T-helper 9 cell (primary cell): ENCODE results near the gene LENEP.
A peak's percentile ranks its signal among the peaks of the same experiment; 100 is the strongest.

ENCODE experiments used
- DNase-seq: peaks from one replicate; pipeline ENCODE4 v3.0.0-alpha.2; 2020

The LENEP gene

DNA sequence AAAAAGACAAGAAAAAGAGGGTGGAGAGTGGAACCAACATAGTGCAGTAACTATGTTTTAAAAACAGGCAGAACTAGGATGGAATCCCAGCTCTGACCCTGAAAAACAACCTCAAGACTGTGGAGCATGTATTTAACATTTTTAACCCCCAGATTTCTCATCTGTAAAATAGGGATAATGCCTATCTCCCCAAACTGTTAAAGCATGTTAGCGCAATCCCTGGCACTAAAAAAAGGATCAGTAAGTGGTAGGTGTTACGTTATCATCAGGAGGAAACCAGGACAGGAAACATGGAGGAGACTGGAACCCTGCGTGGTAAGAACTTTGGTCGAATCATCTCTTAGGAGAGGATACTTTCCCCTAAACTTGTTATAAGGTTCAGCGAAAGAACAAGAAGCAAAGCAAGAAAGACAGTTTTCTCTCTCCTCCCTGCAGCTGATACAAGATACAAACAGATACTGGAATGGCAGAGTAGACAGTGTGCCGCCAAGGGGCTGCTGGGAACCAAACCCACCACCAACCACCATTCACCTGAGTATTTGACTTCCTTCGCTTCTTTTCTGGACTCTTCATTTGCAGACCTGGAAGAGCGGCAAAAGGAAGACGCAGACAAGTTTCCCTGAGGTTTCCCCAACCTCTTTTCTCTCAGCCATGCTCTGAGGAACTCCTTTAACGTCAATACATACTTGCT, 32.8 kb upstream of the LENEP start:
- no peak for DNase-seq

DNA sequence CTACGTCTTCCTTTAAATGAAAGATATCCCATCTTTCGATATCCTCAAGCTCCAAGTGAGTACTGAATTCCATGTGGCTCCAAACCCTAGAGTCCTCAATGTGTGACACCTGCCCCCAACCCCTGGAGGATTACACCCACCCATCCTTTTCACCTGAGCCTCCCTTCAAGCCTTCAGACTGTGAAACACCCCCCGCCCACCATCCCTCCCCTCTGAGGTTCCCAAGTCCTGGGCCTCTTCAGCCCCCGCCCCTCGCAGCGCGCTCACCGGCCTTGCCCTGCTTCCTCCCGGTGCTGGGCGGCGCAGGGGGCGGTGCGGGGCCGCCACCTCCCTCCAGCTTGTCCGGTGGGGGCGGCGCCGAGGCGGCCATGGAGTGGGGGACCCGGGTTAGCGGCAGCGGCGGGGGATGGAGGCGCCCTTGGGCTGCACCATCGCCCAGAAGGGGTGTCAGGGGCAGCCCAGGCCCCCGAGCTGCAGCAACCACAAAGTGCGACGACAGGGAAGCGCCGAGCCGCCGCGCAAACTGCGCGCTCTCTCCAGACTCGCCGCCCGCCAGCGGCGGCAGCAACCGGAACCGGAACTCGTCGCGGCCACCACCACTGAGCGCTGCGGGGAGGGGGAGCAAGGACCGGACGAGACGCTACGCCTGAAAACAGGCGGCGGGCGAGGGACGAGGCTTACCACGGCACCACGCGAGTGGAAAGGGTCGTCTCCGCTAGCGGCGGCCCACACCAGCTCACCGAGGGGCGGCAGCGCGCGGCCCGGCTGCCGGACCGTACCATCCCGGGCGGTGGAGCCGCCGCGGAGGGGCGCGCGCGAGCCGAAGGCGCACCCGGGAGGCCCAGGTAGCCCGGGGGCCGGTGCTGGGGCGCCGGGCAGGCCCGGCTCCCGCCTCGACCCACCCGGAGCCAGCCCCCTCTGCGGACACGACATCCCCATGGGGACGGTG, 31.9 kb upstream of the LENEP start, which contains the start of gene PYGO2:
Gene PYGO2, minus strand, starts transcription at position 576 of the 949 bp plus-strand sequence. Its CDS starts 206 bp downstream, at position 370.
- DNase-seq = peak; percentile 77

DNA sequence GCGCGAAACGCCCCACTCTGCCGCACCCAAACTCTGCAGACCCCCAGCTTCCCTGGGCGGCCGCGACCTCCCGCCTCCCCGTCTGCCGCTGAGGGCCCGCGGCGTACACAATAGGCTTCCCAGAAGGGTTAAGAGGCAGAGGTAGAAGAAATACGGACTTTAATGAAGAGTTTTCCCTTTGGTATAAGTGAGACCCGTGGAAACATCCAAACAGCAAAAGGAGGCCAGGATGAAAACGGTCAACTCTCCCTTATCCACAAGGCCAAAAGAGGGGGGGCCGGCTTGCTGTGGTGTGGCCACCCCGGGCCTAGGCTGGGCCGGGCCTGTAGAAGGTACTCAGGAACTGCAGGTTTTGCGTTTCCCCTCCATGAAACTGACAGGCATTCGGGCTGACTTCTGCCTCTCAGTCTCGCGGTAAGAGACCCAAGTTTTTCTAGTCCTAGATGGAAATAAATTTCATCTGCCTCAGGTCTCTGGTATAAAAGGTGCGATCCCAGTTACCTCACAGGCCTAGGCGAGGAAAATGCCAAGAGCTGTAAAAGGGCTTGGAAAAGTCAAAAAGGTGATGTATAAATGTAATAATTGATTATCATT, 31.1 kb upstream of the LENEP start:
- DNase-seq = no peak

DNA sequence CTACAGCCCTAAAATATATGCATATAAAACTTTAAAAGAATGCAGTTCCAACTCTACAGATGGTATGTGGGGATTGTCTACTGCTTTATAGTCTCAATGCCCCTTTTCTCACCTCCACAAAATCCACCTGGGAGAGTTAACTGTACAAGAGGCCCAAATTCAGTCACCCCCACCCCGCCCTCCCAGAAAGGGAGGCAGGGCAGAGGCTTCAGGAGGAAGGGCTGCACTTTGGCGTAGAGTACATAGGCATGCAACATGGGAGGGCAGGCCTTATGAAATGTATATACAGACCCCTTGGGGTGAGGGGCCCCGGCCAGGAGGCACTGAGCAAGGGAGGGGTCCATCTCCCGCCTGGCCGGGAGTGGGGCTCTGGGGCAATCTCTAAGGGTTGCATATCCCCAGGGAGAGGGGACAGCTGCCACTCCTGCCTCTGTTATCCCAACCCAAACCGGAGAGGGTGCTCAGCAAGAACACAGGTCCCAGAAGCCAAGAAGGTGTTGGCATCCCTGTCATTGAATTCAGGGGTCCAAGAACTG, 30.5 kb upstream of the LENEP start:
- no peak for DNase-seq

DNA sequence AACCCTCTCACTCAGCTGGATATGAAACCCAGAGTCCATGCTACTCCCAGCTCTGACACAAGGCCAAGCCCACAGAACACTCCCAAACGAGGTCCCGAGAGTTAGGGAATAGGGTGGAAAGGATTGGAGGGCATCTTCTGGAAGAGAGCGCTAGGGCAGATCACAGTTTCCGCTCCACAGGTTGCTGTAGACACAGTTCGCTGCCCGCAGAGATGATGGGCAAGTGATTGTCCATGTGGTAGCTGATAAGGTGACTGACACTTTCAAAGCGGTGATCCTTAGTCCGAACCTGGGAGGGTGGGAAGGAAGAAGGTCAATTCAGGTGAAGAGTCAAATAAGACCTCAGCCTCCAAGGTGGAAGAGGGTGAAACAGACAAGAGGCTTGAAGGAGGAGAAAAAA, 29.7 kb upstream of the LENEP start:
- DNase-seq = no peak

DNA sequence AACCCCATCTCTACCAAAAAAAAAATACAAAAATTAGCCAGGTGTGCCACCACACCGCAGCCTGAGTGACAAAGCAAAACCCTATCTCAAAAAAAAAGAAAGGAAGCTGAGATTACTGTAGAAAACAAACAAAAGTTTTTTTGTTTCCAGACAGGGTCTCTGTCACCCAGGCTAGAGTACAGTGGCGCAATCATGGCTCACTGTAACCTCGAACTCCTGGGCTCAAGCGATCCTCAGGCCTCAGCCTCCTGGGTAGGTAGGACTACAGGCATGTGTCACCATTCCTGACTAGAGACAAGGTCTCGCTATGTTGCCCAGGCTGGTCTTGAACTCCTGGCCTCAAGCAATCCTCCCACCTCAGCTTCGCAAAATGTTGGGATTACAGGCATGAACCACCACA, 29.0 kb upstream of the LENEP start:
- no peak for DNase-seq

DNA sequence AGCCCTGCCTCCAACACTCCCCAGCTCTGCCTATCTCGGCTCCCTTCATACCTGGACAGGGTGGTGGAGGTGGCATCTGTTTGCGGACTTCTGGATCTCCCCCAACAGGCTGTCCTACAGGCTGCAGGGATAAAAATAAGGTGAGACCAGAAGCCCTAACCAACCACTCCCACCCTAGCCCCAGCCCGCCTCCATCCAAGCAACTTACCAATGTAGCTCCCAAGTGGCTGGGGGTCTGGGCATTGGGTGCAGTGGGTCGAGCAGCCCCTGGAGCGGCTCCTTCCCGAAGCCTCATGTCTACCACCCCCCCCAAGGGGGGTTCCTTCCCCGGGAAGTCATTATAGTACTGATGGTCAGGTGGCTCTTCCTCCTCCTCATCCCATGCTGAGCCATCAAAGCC, 27.3 kb upstream of the LENEP start:
- no peak for DNase-seq

DNA sequence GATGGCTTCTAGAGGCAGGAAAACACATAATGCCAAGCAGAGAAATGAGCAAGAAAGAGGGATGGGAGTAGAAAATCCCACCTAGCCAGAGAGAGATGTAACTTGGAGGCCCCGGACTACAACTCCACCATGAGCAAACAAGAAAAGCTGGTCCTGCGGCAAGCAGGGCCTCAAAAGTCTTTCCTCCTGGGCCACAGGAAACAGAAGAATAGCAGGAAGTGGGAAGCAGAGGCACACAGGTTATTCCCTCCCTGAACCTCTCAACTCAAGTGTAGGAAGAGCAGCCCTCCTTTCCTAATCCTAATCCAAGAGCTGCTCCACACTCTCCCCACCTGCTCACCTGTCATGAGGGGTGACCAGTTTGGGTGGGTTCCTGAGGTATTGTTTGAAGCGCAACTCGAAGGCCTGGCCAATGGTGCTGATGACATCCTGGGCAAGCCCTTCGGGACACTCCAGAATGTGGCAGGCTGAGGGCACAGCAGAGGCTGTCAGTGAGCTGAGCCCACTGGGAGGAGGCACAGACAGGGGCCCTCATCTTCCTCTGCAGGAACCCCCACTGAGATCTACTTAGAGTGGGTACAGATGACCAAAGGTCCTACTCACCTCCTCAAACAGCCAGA, 25.9 kb upstream of the LENEP start:
- no peak for DNase-seq

DNA sequence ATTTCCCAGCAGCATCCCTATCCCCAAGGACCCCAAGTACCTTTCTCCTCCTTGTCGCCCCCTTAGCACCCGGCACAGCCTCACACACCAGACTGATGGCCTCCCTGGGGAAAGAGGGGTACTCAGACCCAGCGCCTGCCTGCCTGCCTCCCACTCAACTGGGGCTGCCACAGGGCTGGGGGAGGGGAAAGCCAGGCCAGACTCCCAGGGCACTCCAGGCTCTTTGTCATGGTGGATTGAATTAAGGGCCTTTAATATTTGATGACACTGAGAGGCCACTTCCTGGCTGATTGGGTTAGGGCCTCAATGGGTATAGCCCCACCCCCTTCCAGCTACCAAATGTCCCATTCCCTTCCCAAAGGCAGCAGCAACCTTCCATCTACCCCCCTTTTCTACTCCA, 24.7 kb upstream of the LENEP start:
- DNase-seq = no peak

DNA sequence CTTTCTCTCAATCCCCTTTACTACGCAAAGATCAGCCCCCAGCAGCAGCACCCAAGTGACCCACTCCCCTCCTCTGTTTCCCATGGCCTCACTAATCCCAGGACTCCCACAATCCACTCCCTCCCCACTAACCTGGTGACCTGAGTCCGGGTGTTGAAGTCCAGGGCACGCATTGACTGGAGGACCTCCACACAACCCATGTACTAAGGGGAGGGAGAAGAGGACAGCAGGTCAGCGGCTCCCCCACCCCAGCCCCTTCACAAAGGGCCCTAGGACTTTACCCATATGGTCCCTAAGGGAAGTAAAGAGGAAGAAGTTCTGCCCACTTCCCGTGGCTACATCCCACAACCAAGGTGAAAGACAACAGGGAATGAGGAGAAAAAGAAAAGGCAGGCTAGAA, 24.1 kb upstream of the LENEP start:
- DNase-seq = no peak

DNA sequence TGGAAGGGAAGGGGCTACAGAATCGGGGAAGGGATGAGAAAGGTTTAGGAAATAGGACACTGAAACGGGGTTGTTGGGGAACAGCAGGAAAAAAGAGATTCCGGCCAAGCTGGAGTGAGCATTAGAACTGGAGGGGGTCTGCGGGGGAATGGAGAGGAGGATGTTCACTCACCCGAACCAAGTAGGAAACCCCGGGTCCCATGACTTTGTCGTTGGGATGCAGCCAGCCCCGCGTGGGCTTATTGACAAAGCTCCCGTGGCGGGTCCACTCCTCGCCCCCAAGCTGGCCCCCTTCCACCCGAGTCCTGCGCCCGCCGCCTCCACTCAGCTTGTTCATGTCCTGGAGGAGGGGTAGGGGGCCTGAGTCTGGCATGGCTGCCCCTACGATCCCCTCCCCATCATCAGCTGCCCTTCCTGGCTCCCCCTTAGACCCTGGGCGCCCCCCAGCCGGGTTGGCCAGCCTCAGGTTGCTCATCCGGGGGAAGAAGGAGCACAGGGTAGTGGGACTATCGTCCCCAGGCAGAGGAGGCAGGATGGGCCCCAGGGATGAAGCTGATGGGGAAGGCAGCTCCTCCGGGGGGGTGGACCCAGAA, 23.4 kb upstream of the LENEP start:
- no peak for DNase-seq

DNA sequence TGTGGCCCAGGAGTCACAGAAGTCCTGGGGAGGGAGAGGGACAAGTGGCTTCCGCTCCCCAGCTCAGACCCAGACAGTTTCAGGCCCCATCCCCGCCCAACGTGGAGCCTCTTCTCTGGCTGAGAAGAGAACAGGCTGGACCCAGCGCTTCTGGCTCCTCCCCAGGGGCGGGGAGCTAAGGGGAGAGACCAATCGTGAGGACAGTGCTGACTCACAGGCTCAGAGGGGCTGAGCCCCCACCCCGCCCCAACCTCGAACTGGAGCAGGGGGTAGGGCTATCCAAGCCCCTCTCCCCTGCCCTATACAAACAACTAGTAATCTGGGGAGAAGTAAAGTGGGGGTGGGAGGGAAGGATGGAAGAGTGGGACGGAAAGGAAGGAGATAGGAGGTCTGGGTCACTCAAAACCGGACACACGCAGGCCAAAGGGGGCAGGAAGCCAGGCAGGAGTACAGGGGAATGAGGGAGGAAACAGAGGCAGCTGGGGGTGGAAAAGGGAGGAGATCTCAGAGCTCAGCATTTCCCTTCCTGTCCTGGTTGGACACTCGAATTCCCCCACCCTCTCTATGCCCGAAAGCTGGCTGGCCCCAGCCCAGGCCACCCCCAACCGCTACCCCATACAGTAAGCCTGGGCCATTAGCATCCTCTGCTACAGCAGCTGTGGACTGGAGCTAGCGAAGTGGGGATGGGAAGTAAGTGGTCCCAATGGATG, 22.6 kb upstream of the LENEP start, which contains the start of gene SHC1:
Gene SHC1, minus strand, starts transcription at position 117 of the 710 bp plus-strand sequence. CDS start 221 bp downstream, outside the sequence.
- DNase-seq = no peak

DNA sequence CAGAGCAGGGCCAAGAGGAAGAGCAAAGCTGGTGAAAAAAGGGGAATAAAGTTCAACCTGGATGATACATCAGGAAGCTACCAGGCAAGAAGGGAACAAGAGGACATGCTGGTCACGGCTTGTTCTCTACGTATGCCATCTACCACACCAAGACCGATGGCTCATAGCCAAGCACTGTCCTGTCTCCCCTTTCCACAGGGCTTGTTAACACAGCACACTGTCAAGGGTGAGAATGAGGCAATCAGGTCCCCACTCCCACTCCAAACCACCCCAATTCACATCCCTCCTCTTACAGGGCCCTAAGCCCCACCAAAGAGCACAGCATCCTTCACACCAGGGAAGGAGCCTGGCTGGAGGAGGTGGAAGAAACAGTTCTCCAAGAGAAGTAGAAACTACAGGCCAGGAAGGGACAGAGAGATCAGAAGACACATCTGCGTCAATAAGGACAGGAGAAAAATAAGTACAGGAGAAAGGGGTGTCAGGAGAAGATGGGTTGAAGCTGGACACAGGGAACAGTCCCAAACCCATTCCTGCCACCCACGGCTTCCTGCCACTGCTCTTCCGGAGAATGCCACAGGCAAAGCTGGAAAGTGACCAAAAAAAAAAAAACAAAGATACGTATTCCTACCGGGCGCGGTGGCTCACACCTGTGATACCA, 21.9 kb upstream of the LENEP start:
- no peak for DNase-seq

DNA sequence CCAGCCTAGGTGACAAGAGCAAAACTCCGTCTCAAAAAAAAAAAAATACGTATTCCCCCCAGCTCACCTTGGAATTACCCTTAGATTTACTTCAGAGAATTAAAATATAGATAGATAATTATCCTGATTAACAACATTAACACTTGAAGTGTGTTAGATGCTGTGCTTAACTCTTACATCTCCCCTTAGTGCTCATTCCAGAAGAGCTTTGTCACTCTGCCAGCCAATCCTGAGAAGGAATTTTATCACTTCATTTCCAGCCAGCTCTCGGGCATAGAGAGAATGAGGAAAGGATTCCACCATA, 21.2 kb upstream of the LENEP start:
- DNase-seq = no peak

DNA sequence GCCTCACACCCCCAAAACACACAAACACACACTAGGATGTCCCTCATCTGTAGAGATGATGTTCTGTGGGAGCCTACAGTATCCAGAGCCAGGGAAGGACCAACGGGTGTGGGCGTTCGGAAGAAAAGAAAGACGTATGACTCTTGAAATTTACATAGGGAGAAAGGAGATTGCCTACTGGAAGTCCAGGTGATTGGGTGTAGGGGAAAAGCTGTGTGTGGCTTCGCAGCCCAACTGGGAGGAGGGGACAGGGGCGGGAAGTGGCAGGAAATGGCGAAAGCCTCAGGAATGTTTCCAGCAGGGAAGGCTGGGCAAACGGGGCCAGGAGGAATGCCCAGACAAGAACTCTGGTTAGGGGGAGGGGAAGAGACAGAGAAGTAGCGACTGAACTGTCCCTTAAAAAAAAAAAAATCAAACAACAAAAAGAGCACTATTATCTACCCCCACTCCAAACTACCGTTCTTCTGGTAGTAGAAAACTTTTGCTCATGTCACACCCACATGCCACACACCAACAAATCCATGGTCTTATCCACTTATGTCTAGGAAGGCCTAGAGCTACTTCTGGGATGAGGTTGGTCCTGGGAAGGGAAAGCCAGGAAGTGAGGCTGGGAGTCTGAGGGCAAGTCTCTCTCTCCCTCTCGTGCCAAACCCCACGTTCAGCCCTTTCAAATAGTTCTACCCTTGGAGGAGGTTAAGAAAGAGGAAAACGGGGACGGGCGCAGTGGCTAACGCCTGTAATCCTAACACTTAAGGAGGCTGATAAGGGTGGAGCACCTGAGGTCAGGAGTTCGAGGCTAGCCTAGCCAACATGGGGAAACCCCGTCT, 20.7 kb upstream of the LENEP start:
- DNase-seq = no peak

DNA sequence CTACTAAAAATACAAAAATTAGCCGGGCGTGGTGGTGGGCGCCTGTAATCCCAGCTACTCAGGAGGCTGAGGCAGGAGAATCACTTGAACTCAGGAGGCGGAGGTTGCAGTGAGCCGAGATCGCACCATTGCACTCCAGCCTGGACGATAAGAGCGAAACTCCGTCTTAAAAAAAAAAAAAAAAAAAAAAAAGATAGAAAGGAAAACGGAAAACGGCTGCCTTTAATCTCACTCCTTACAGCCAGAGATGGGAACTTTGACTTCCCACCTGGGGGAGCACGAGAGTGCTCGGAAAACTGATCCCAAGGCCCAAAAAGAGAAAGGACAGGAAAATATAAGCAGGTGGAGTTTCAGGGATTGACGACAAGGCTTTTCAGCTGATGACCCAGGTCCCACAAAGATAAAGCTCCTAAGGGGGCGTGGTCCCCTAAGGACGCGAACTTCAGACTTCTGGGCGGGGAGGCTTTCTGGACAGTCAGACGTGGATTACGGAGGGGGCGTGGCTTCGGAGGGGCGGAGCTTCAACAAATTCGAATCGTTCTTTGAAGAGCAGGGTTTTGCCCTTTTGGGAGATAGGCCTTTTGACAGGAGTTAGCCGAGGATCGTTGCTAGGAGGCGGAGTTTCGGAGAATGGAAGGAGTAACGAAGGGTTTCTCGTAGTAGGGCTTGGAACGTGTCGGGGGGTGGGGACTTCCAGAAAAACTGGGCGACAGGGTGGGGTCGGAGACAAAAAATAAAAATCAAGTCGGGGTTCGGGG, 19.9 kb upstream of the LENEP start:
- DNase-seq = peak; percentile 90

DNA sequence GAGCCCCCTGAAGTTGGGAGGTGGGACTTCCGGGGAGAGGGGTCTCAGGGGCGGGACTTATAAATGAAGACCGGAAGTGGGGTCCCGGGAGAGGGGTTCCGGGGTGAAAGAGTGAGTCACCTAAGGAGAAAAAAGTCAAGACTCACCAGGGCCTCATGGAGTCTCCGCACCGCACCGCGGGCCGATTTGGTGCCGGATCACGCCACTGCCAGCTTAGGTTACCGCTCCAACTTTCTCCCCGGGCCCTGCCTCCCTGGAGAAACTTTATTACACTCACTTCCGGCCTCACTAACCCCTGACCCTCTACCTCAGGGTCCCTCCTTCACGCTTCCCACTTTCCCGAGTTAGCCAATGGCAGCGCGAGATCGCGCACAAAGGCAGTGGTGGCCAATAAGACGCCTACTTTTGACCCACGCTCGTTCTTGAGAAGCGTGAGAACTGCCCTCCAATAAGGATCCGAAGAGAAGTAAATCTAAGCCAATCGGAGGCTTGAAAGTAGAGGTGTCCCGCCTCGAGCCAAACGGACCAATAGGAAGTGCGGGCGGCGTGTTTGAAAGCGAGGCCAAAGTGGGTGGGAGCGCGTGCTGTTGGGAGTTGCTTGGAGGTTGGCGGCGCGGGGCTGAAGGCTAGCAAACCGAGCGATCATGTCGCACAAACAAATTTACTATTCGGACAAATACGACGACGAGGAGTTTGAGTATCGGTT, 19.1 kb upstream of the LENEP start, which contains the start of gene CKS1B:
Gene CKS1B, plus strand, starts transcription at position 580 of the 706 bp plus-strand sequence. Its CDS starts 65 bp downstream, at position 645.
- DNase-seq = peak; percentile 91

DNA sequence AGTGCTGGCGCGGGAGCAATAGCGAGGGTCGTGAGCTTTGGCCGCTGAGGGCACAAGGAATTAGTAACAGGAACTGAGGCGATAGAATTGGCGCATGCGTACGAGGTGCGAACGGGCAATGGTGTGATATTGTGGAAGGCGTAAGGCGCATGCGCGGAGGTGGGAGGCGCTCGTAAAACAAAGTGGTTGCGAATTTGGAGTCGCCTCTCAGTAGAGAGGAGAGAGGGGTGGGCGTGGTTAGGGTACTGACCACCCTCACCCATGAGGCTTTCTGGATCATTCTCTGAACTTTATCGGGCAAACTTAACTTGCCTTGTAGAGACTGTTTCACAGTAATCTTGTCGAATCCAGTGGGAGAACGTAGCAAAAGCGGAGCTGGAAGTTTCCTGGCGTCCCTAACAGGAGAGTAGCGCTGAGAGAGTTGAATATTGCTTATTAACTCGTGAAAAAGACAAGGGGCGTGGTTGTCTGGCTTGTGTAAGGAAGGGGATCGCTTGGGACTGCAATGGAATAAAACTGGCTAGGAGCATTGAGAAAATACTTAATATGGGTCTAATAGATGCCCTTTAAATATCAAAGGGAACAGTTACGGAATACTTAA, 18.5 kb upstream of the LENEP start:
- peak; percentile 88 for DNase-seq
